Activated naive CD8-positive, alpha-beta T cell (primary cell): ENCODE data around the gene PLAC8L1.

Experiments used
- H3K27ac Mint-ChIP-seq: one replicate; pipeline ENCODE4 v1.8.0; 2021; ENCODE audit warnings: mixed read lengths
- H3K27me3 Mint-ChIP-seq: one replicate; pipeline ENCODE4 v1.8.0; 2021; ENCODE audit warnings: mixed read lengths
- H3K36me3 Mint-ChIP-seq: one replicate; pipeline ENCODE4 v1.8.0; 2021; ENCODE audit warnings: mixed read lengths
- H3K4me1 Mint-ChIP-seq: one replicate; pipeline ENCODE4 v1.8.0; 2021; ENCODE audit warnings: low read depth, mixed read lengths
- H3K4me3 Mint-ChIP-seq: one replicate; pipeline ENCODE4 v1.8.0; 2021; ENCODE audit warnings: mild to moderate bottlenecking, mixed read lengths
- H3K9me3 Mint-ChIP-seq: one replicate; pipeline ENCODE4 v1.8.0; 2021; ENCODE audit warnings: low read depth, mixed read lengths

PLAC8L1 gene

DNA sequence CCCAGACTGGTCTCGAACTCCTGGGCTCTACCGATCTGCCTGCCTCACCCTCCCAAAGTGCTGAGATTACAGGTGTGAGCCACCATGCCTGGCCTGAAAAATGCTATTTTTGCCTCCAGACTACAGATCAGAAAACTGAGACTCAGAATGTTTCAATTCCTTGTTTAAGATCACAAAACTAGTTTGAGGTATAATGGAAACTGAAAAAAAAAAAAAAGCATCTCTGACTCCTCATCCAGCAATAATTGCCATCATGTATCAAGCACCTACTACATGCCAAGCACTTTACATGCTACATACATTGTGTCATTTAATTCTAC is 35.6 kb downstream of the PLAC8L1 start:
- Mint-ChIP-seq H3K4me3 (no peak overlapping the region), H3K27me3 (no peaks in the 10 kb centered on the region), H3K9me3 (no peaks in the 10 kb centered on the region), H3K36me3 (no peaks in the 10 kb centered on the region), H3K27ac (no peak overlapping the region), H3K4me1 (no peaks in the 10 kb centered on the region)

DNA sequence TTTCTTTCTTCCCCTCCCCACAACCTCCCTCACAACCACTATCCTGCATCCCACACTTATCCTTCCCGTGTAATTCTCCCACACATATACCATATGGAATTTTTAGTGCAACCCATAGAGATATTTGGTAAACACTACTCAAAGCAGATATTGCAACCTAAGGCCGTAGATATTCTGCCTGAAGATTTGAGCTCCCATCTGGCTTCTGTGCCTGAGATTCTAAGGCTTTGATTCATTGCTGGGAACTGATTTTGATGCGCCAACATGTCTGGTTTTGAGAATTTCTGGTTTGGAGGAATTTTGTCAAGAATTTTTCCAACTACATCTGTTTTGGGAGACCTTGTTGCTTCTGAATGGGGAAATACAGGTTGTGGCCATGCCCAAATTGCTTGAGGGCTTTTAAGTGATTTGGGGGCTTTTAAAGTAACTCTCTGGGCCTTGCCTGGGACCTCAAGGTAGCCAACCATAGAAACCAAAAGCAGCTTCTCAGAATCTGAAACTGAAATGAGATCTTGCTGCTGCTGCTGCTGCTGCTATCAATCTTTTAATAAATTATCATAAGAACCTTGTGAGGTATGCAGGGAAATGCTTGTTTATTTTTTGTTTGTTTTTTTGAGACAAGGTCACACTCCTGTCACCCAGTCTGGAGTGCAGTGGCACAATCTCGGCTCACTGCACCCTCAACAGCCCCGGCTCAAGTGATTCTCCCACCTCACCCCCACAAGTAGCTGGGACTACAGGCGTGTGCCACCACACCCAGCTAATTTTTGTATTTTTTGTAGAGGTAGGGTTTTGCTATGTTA is 36.2 kb downstream of the PLAC8L1 start:
- Mint-ChIP-seq H3K27me3 (no peaks in the 10 kb centered on the region), H3K36me3 (no peaks in the 10 kb centered on the region), H3K27ac (no peak overlapping the region), H3K4me1 (no peaks in the 10 kb centered on the region), H3K9me3 (no peaks in the 10 kb centered on the region), H3K4me3 (no peak overlapping the region)

DNA sequence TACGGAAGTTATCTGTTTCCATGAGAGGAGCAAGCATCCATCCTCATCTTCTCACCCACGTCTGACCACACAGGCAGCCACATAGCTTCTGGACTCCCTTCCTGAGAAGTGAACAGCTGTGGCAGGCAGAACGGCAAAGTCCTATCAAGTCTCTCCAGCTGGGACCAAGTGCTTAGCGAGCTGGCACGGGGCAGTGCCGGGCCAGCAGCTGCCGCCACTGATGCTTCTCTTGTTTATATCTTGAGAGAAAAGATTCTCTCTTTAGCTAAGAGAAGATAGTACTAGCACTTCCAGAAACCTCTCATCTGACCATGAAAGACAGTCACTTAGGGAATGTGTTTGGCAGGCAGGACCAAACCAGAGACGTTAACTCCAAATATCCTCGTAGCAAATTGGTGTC is 37.2 kb downstream of the PLAC8L1 start:
- Mint-ChIP-seq H3K9me3 (no peaks in the 10 kb centered on the region), H3K27me3 (no peaks in the 10 kb centered on the region), H3K4me1 (no peaks in the 10 kb centered on the region), H3K36me3 (no peaks in the 10 kb centered on the region), H3K4me3 (no peak overlapping the region), H3K27ac (no peak overlapping the region)

DNA sequence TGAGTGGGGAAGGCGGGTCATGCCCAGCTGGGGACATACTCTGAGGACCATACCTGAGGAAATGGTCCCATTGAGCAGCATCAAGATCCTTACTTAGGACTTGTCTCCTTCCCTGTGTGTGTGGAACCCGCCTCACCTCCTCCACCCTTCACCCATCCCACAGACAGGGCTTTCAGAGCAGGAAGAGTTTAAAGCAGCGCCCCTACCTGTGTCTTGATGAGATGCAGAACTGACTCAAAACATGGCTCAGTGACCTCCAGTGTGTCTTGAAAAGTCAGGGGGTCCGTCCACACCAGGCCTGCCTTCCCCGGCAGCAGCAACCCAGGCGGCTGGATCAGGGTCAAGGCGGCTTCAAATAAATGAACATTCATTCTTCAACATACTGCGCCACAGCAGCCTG is 38.4 kb downstream of the PLAC8L1 start:
- no peaks in the 10 kb centered on the region for H3K4me1 Mint-ChIP-seq
- no peak overlapping the region for H3K27ac Mint-ChIP-seq
- no peaks in the 10 kb centered on the region for H3K36me3 Mint-ChIP-seq
- H3K4me3 Mint-ChIP-seq, result no peak overlapping the region
- no peaks in the 10 kb centered on the region for H3K9me3 Mint-ChIP-seq
- H3K27me3 Mint-ChIP-seq, result no peaks in the 10 kb centered on the region

DNA sequence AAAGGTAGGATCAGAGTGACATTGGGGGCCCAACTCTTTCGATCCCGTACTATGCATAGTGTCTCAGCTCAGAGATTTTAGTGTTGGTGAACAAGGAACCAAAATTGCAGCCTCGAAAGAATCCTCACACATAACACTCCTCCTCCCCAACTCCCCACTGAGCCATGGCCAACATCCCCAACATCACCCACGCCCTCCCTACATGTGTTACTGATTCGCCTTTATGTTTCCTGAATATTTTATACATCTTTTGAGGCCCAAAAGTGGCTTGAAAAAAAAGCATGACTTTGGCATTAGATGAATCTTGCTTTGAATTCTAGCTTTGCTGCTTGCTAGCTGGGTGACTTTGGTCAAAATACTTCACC is 45.2 kb downstream of the PLAC8L1 start:
- H3K27me3 Mint-ChIP-seq, result no peaks in the 10 kb centered on the region
- H3K36me3 Mint-ChIP-seq, result no peaks in the 10 kb centered on the region
- H3K27ac Mint-ChIP-seq, result no peak overlapping the region

DNA sequence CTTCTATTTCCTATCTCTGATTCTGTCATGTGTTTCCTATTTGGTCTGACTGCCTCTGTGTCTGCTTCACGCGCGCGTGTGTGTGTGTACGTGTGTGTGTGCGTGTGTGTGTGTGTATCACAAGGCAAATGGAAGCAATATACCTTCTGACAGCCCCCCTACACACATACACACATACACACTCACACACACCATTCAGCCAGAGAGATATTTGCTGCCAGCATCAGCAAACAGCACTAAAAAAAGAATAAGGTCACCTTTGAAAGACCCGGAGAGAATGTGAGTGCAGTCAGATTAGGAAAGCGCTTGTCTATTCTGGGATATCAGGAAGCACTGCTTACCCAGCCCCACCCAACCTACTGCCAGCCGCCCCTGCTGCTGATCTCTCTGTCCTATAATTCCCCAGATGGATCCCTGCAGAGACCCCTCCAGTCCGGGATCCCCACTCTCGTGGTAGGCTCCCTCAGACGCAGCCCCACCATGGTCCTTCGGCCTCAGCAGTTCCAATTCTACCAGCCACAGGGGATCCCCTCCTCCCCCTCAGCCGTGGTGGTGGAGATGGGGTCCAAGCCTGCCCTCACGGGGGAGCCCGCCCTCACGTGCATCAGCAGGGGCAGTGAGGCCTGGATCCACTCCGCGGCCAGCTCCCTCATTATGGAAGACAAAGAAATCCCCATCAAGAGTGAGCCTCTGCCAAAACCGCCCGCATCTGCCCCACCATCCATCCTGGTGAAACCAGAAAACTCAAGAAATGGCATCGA is 45.7 kb downstream of the PLAC8L1 start:
- Mint-ChIP-seq H3K27ac (no peak overlapping the region), H3K27me3 (no peaks in the 10 kb centered on the region), H3K36me3 (no peaks in the 10 kb centered on the region), H3K9me3 (no peaks in the 10 kb centered on the region), H3K4me1 (no peaks in the 10 kb centered on the region), H3K4me3 (no peak overlapping the region)

More for the DNA sequence above, 45.2 kb downstream of the PLAC8L1 start:
- Mint-ChIP-seq H3K9me3 (no peaks in the 10 kb centered on the region), H3K4me3 (no peak overlapping the region), H3K4me1 (no peaks in the 10 kb centered on the region)

DNA sequence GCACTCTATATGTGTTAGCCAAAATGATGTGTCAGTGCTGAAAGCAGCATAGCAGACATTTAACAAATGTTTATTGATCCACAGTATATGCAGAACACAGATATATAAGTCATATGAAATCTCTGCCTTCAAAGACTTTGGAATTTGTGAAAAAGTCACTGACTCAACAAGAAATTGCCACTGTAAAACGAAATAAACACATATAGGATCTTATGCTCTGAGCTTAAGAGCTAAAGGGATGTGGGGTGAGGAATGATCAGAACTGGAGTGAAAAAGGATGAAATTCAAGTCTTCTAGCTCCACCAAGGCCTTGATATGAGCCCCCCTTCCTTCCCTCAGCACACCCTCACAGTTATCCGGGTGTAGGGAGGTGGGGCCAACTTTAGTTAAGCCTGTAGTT is 49.9 kb downstream of the PLAC8L1 start:
- H3K36me3 Mint-ChIP-seq, result no peaks in the 10 kb centered on the region
- no peaks in the 10 kb centered on the region for H3K4me1 Mint-ChIP-seq
- no peak overlapping the region for H3K4me3 Mint-ChIP-seq
- H3K27me3 Mint-ChIP-seq, result peaks cover 5% of the 10 kb centered on the region
- no peaks in the 10 kb centered on the region for H3K9me3 Mint-ChIP-seq
- no peak overlapping the region for H3K27ac Mint-ChIP-seq

DNA sequence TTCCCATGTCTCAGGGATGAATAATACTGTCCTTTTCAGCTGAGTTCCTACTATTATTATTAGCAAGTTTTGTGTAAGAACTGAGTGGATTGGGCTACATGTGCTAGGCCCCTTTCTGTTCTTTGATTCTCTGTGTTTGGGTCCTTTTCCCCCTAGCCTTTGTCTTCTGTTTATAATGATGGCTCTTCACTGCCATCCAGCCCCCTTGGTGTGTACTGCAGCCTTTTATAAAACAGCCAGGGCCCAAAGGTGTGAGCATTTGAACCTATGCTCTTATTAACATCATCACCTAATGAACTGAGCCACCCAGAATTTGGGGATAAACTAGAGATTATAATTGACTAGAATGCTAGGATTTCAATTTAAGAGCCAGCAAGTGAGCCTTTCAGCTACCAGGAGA is 52.6 kb downstream of the PLAC8L1 start:
- peaks cover 16% of the 10 kb centered on the region for H3K27me3 Mint-ChIP-seq
- no peaks in the 10 kb centered on the region for H3K36me3 Mint-ChIP-seq
- H3K9me3 Mint-ChIP-seq, result no peaks in the 10 kb centered on the region
- no peaks in the 10 kb centered on the region for H3K4me1 Mint-ChIP-seq
- H3K4me3 Mint-ChIP-seq, result no peak overlapping the region
- no peak overlapping the region for H3K27ac Mint-ChIP-seq

DNA sequence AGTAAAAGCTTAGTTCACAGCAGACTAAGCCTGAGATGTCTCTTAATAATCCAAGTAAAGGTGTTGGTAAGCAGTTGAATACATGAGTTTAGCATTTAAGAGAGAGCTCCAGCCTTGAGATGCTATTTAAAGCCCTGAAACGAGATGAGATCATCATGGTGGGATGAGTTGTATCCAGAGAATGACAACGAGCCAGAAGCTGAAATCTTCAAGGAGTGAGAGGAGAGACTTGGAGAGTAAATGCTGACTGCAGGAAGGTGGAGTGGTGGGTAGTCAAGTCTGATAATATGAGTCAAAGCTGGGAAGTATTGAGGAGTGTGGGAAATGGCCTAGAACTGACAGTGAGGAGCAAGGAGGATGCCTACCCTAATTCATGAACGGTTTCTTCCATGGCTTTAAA is 53.7 kb downstream of the PLAC8L1 start:
- Mint-ChIP-seq H3K4me3 (no peak overlapping the region), H3K27me3 (peaks cover 16% of the 10 kb centered on the region), H3K9me3 (no peaks in the 10 kb centered on the region), H3K36me3 (no peaks in the 10 kb centered on the region), H3K4me1 (no peaks in the 10 kb centered on the region), H3K27ac (no peak overlapping the region)

DNA sequence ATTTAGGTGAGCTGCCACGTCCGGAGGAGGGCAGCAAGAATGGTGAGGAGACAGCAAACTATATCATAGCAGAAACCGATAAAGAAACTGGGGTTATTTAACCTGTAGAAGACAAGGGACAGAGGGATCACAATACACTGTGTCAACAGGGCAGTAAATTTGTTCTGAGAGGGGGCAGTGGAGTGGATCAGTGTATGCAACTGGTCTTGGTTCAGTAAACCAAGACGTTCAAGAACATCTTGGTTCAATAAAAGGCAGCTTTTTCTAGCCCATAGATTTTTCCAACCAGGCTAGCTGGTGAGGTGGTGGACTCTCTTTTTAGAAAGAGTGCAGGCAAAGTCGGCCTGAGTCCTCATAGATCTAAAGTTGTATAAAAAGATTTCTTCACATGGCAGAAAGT is 55.3 kb downstream of the PLAC8L1 start:
- no peaks in the 10 kb centered on the region for H3K36me3 Mint-ChIP-seq
- H3K27ac Mint-ChIP-seq, result no peak overlapping the region
- no peaks in the 10 kb centered on the region for H3K4me1 Mint-ChIP-seq
- H3K4me3 Mint-ChIP-seq, result no peak overlapping the region
- peaks cover 16% of the 10 kb centered on the region for H3K27me3 Mint-ChIP-seq
- H3K9me3 Mint-ChIP-seq, result no peaks in the 10 kb centered on the region

DNA sequence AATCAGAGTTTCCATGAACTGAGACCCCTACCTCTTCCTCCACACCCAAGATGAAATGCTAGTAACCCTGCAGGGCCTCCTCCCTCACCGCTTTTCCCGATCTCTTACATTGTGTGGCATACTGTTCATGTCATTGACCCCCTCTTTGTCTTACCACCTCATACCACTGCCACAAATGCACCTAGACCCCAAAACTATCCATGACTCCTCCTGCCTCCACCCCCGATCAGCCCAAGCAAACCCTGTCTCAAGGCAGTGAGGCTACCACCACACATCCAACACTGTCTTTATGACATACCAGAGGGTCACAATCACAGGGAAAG is 55.7 kb downstream of the PLAC8L1 start:
- Mint-ChIP-seq H3K36me3 (no peaks in the 10 kb centered on the region), H3K27me3 (peaks cover 16% of the 10 kb centered on the region), H3K9me3 (no peaks in the 10 kb centered on the region), H3K27ac (no peak overlapping the region), H3K4me1 (no peaks in the 10 kb centered on the region), H3K4me3 (no peak overlapping the region)

DNA sequence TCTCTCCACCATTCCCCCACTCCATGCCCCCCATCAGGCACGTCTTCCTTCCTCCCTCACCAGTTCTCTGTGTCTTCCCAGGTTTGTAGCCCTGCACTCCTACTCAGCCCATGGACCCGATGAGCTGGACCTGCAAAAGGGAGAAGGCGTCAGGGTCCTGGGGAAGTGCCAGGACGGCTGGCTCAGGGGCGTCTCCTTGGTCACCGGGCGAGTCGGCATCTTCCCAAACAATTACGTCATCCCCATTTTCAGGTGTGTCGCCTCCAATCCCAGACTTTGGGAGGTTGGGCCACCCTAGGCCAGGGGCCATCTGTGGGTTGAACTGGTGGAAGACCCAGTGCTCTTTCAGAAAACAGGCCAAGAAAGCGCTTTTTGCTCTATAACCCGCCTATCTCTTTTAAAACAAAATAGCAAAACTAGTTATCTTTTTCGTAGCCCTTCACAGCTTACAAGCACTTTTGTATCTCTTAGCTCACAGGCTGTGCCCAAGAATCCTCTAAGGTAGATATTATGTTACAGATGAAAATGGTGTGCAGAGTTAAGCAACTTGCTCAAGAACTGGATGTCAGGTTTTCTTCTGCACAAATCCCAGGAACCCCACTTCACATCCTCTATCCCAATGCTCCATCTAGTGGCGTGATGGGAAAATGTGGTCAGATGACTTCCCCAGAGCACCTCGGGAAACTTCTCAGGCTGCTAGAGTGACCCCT is 56.2 kb downstream of the PLAC8L1 start:
- Mint-ChIP-seq H3K36me3 (no peaks in the 10 kb centered on the region), H3K4me1 (no peaks in the 10 kb centered on the region), H3K27me3 (peaks cover 13% of the 10 kb centered on the region), H3K9me3 (no peaks in the 10 kb centered on the region), H3K27ac (no peak overlapping the region), H3K4me3 (no peak overlapping the region)

DNA sequence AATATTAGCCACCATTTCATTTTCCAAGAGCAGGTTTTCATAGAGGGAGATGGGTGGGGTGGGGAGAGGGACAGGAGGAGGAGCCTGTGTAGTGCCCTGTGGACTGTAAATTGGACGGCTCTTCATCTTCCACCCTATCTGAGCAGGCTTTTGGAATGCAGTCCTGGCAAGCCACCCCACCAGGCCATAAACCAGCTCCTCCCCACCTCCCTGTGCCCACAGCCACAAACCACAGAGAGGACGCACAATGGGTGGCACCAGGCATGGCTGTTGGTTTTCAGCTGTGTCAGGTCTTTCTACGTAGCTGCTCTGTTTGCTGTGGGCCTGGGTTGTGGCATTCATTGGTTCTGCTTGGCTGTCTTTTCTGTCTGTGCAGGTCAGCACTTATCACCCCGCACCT is 58.0 kb downstream of the PLAC8L1 start:
- Mint-ChIP-seq H3K4me1 (no peaks in the 10 kb centered on the region), H3K27me3 (peaks cover 13% of the 10 kb centered on the region), H3K27ac (no peak overlapping the region), H3K9me3 (no peaks in the 10 kb centered on the region), H3K36me3 (no peaks in the 10 kb centered on the region), H3K4me3 (no peak overlapping the region)

DNA sequence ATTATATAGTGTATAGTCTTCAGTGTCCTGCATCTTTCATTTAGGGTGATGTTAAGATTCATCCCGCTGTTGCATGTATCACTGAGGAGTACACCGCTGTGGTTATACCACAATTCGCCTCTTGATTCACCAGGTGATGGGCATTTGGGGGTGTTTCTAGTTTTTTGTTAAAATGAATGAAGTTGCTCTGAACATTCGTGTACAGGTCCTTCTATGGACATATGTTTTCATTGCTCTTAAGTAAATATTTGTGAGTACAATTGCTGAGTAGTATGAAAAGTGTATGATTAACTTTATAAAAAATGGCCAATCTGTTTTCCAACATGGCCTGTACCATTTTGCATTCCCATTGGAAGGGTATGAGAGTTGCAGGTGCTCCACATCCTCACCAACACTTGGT is 61.7 kb downstream of the PLAC8L1 start:
- no peaks in the 10 kb centered on the region for H3K9me3 Mint-ChIP-seq
- H3K36me3 Mint-ChIP-seq, result no peaks in the 10 kb centered on the region
- H3K27ac Mint-ChIP-seq, result no peak overlapping the region
- H3K4me3 Mint-ChIP-seq, result no peak overlapping the region
- peaks cover 5% of the 10 kb centered on the region for H3K27me3 Mint-ChIP-seq
- H3K4me1 Mint-ChIP-seq, result no peaks in the 10 kb centered on the region

DNA sequence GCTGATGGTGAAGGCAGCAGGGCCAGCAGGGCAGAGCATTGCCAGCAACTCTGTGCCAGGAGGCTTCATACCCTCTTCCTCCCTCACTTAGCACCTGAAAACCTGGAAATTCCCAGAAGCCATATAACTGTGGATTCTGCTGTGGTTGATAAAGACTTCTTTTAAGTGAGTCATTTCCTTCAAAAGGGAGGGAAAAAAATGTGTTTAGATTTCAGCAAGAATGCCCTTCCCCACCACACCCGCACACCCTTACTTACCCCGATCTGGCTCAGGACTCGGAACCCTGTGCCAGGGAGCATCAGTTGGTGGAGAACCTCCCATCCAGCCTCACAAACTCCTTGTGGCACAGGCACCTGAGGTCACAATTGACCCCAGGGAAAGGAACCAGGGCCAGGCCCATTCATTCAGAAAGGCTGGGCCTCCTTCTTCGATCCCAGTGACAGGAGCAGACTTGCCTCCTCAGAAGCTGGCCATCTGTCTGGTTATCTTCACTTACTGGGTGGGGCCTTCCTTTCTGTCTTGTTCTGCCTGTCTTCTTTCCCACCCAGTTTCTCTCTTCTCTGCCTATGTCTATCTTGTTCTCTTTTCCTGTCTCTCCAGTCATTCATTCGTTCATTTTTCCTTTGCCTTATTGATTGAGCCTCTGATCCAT is 62.6 kb downstream of the PLAC8L1 start:
- no peaks in the 10 kb centered on the region for H3K27me3 Mint-ChIP-seq

More for the DNA sequence above, 62.6 kb downstream of the PLAC8L1 start:
- Mint-ChIP-seq H3K36me3 (no peaks in the 10 kb centered on the region), H3K4me1 (no peaks in the 10 kb centered on the region), H3K4me3 (no peak overlapping the region), H3K27ac (no peak overlapping the region), H3K9me3 (no peaks in the 10 kb centered on the region)
